ENCODE measurements around the gene MOB3B.

The MOB3B gene

DNA sequence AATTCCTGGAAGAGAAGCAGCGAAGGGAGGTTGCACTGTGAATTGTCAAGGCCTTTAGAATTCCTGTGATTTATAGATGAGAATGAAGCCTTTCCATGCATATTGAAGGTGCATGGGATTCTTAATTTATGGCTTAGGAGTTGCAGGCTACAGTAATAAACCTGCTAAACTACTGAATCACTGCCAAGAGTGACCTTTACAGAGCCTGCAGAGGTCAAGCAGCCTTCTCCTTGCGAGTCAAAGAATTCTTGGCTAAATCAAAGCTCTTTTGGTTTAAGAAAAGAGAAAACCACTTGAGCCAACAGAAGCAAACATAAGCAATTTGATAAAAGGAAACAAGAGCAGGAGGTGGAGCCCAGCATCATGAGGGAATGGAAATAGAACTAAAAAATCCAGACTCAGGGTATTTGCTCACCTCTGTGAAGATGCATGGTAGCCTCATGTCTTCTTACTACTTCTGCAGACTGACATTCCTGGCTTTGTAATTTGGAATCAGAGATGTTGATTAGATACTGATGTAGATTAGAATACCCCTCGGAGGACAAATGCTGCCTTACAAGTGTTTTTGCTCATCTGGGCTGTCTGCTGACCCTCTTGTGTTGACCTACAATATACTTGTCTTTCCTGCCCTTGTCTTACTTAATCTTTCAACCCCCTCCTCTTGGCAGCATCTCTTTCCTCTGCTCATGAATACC is 95.8 kb downstream of the MOB3B start:
- TF ChIP-seq CTCF (conservative IDR thresholded peaks at IDR 0.05): no peak
- no peak overlapping the region for H3K27ac ChIP-seq

DNA sequence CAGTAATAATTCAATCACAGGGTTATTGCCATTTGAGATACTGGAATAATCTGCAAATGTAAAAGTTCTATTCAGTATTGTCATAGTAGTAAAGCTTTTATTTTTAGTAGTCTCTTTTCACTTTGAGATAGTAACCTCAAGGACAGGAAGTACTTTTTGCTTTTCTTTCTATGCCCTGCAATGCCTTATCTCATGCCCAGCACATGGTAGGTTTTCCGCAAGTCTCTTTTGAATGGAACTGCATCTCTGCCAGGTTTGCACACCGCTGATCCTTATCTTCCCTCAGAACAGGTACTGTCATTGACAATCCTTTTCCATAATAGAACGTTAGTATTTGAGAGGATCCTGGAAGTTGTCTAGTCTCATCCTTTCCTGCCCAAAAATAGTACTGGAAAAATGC is 97.3 kb downstream of the MOB3B start:
- no peak for TF ChIP-seq CTCF (conservative IDR thresholded peaks at IDR 0.05)
- no peak overlapping the region for H3K27ac ChIP-seq

DNA sequence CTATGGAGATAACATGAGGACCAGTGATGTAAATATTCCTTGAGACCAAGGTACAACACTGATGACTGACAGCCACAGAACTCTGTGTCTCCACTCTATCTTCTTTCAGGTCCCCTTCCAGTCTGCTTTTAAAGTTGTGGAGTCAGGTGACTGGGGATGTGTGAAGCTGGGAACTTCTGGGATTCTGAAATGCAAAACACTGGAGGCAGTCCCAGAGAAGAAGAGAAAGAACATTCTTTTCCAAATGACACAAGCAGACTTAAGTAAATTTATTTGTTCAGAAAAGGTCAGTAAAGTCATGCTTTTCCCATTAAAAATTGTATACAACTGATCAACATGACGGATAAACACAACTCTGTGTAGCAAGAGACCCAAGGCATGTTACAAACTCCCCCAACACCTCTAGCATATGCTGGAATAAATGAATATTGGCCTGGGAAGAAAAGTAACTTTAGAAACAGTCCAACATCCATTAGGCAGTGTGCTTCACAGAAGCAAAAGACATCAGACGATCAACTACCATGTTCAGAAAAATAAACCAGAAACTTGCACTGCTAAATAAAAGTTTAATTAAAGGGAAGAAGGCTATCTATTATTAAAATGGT is 98.0 kb downstream of the MOB3B start:
- no peak overlapping the region for H3K27ac ChIP-seq
- TF ChIP-seq CTCF (conservative IDR thresholded peaks at IDR 0.05): no peak

- H3K27ac ChIP-seq: no peak overlapping the region
- no peak for TF ChIP-seq CTCF (conservative IDR thresholded peaks at IDR 0.05)
Observed at GRCh38 chr9:27430750-27431535, 98.7 kb downstream of the MOB3B start.

DNA sequence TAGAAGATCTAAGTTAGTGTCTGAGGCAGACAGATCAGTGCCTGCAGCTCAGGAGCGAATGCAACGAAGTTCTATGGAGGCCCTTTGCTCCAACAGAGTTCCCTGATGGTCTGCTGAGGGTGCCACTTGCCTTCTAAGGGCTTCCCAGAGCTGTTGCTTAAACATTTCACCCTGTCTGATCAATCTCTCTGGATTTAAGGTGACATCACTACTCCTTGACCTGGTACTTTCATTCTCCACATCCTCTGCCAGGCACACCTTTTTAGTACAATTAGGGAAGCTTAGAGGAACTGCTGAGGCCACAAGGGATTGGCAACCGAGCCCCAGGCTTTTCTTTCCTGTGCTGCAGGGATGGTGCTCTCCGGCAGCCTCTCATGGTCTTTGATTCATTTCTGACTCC is 99.7 kb downstream of the MOB3B start:
- no peak overlapping the region for H3K27ac ChIP-seq
- TF ChIP-seq CTCF (conservative IDR thresholded peaks at IDR 0.05): no peak

DNA sequence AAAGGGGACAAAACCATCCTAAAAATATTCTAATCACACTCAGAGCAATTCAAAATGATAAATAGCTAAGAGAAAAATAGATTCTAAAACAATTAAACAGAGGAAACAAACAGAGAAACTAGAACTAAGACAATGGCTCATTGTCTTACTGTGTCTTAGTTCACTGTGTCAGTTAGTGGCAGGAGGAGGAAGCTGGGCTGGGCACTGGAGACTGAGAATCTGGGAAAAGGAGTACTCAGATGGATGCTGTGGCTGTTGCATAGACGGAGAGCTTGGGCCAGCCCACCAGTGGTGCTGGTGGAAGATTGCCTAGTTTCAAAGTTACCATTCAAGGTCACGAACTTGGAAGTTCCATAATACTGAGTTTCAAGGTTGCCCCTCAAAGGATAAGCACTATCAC is 100.2 kb downstream of the MOB3B start:
- H3K27ac ChIP-seq: no peak overlapping the region
- TF ChIP-seq CTCF (conservative IDR thresholded peaks at IDR 0.05): no peak

GRCh38 chr9:27428551-27428950 is 101.1 kb downstream of the MOB3B start:
- no peak overlapping the region for H3K27ac ChIP-seq
- no peak for TF ChIP-seq CTCF (conservative IDR thresholded peaks at IDR 0.05)
